ENCODE results near the gene TERT. TPM values are rescaled to one million over a fixed set of nuclear protein-coding genes. Genes with fewer than 3 reads are reported as not detected.

TERT gene
- total RNA-seq, 2 experiments from 2014 or later = 2.1 to 2.2 TPM

- CTCF ChIA-PET = no interaction called here
- H3K27me3 Mint-ChIP-seq = no peaks in the 10 kb centered on the region
Observed at GRCh38 chr5:1220831-1221230, 74.0 kb downstream of the TERT start.

DNA sequence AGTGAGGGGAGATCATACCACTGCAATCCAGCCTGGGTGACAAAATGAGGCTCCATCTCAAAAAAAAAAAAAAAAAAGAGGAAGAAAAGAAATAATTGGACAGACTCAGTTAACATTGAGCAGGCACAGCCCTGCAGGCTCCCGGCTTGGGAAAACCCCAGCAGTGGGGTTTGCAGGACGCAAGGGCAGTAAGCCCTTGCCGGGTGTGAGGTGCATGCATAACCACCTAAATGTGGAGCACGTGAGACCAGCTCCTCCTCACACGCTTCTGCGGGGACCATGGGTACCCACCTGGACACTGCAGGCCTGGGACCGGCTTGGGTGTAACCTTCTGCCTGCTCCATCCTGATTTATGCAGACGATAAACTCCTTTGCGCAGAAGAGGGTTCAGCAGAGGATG lies 74.5 kb downstream of the TERT start:
- CTCF ChIA-PET = no interaction called here

More at GRCh38 chr5:1220831-1221230, 74.0 kb downstream of the TERT start:
- POLR2A ChIA-PET = no interaction called here
- H3K4me1 Mint-ChIP-seq = no peaks in the 10 kb centered on the region
- no peaks in the 10 kb centered on the region for H3K36me3 Mint-ChIP-seq (ENCODE audit: low read depth)
- no peak overlapping the region for H3K4me3 Mint-ChIP-seq
- DNase-seq = no peak
- H3K27ac Mint-ChIP-seq = no peak overlapping the region
- peaks cover 9% of the 10 kb centered on the region for H3K9me3 Mint-ChIP-seq

GRCh38 chr5:1219768-1220100 lies 75.1 kb downstream of the TERT start:
- no peaks in the 10 kb centered on the region for H3K27me3 Mint-ChIP-seq
- no peak overlapping the region for H3K27ac Mint-ChIP-seq
- DNase-seq = no peak
- H3K4me1 Mint-ChIP-seq = no peaks in the 10 kb centered on the region
- CTCF ChIA-PET = no interaction called here
- H3K4me3 Mint-ChIP-seq = no peak overlapping the region
- H3K36me3 Mint-ChIP-seq (ENCODE audit: low read depth) = no peaks in the 10 kb centered on the region
- peaks cover 9% of the 10 kb centered on the region for H3K9me3 Mint-ChIP-seq
- POLR2A ChIA-PET = no interaction called here

More for the DNA sequence above, 74.5 kb downstream of the TERT start:
- Mint-ChIP-seq H3K36me3 (ENCODE audit: low read depth) (no peaks in the 10 kb centered on the region), H3K4me3 (no peak overlapping the region), H3K4me1 (no peaks in the 10 kb centered on the region), H3K9me3 (peaks cover 9% of the 10 kb centered on the region), H3K27me3 (no peaks in the 10 kb centered on the region), H3K27ac (no peak overlapping the region)
- POLR2A ChIA-PET = no interaction called here
- no peak for DNase-seq

- H3K4me1 Mint-ChIP-seq = no peaks in the 10 kb centered on the region
- ChIA-PET CTCF (no interaction called here), POLR2A (no interaction called here)
- DNase-seq = no peak
- H3K36me3 Mint-ChIP-seq (ENCODE audit: low read depth) = no peaks in the 10 kb centered on the region
- H3K27me3 Mint-ChIP-seq = no peaks in the 10 kb centered on the region
- no peak overlapping the region for H3K4me3 Mint-ChIP-seq
- H3K9me3 Mint-ChIP-seq = peaks cover 9% of the 10 kb centered on the region
- H3K27ac Mint-ChIP-seq = no peak overlapping the region
Observed at GRCh38 chr5:1219098-1219767, 75.6 kb downstream of the TERT start.

DNA sequence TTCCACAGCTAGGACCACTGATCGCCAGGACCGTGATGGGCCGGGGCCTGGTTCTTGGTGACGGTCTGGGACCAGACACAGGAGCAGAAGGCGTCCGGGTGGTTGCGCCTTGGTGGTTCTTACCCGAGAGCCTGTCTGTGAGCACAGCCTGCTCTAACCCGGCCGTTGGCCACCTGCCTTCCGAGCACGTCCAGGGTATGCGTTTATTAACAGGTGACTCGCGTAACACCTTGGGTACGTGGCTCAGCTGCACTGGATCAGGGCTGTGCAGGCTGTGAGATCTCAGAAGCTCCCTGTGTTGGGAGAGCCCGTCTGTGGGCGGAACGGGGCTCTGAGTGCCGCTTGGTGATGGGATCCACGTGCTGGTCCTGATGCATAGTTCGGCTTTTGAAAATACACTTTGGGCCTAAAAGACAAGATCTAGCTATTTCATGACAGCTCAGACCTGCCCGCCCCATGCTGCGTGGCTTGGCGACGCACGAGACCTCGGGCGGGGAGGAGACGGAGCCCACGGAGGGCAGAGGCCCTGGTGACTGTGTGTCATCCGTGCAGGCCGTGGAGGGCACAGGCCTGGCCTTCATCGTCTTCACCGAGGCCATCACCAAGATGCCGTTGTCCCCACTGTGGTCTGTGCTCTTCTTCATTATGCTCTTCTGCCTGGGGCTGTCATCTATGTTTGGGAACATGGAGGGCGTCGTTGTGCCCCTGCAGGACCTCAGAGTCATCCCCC lies 76.4 kb downstream of the TERT start:
- DNase-seq = no peak

DNA sequence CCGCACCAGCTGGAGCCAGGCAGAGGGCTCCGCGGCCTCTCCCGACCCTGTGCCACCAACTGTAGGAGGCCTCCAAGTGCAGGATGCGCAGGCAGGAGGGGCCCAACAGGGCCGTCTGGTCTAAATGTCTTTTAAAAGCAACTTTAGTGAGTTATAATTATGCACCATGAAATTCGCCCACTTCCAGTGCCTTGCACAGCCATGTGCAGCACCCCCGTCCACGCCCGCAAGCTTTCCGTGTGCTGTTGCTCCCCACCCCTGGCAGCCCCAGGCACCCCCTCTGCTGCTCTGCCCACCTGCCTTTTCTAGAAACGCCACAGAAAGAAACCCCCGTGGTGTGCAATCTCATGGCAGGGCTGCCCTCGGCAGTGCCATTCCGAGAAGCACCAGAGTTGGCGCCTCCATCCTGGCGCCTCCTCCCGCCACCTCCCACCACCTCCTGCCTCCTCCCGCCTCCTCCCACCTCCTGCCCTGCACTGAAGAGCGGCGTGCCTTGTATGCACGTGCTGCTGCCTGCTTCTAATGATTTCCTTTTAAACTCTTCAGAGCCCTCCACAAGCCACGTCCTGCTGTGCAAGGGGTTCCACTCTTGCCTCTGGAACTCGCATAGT lies 77.2 kb downstream of the TERT start:
- ChIA-PET CTCF (no interaction called here), POLR2A (no interaction called here)
- Mint-ChIP-seq H3K27me3 (no peaks in the 10 kb centered on the region), H3K9me3 (peaks cover 9% of the 10 kb centered on the region), H3K4me3 (no peak overlapping the region), H3K36me3 (ENCODE audit: low read depth) (no peaks in the 10 kb centered on the region), H3K27ac (no peak overlapping the region), H3K4me1 (no peaks in the 10 kb centered on the region)
- DNase-seq = no peak

More for the DNA sequence above, 76.4 kb downstream of the TERT start:
- H3K36me3 Mint-ChIP-seq (ENCODE audit: low read depth) = no peaks in the 10 kb centered on the region
- ChIA-PET CTCF (no interaction called here), POLR2A (no interaction called here)
- peaks cover 9% of the 10 kb centered on the region for H3K9me3 Mint-ChIP-seq
- H3K4me1 Mint-ChIP-seq = no peaks in the 10 kb centered on the region
- H3K27me3 Mint-ChIP-seq = no peaks in the 10 kb centered on the region
- no peak overlapping the region for H3K27ac Mint-ChIP-seq
- H3K4me3 Mint-ChIP-seq = no peak overlapping the region

DNA sequence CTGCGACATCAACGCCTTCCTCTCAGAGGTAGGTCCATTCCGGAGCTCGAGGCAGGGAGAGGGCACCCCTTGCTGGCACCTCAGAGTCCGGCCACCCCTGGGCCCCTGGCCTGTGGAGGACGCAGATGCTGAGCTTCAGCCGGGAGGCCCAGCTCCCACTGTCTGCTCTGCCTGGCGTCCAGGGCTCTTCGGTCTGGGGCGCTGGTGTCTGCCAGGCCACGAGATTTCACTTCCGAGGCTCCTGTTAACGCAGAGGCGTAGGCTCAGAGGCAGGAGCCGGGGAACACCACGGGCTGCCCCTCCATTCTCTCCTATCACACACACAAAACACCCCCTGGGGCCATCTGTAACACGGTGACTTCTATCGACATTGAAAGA lies 78.0 kb downstream of the TERT start:
- Mint-ChIP-seq H3K9me3 (peaks cover 2% of the 10 kb centered on the region), H3K4me3 (no peak overlapping the region), H3K27me3 (no peaks in the 10 kb centered on the region), H3K36me3 (ENCODE audit: low read depth) (no peaks in the 10 kb centered on the region), H3K4me1 (no peaks in the 10 kb centered on the region), H3K27ac (no peak overlapping the region)
- no peak for DNase-seq
- POLR2A ChIA-PET = no interaction called here
- CTCF ChIA-PET = no interaction called here

GRCh38 chr5:1216211-1216917 lies 78.5 kb downstream of the TERT start:
- ChIA-PET CTCF (no interaction called here), POLR2A (no interaction called here)
- H3K36me3 Mint-ChIP-seq (ENCODE audit: low read depth) = no peaks in the 10 kb centered on the region
- H3K4me3 Mint-ChIP-seq = no peak overlapping the region
- H3K27me3 Mint-ChIP-seq = no peaks in the 10 kb centered on the region
- H3K4me1 Mint-ChIP-seq = no peaks in the 10 kb centered on the region
- DNase-seq = no peak
- no peaks in the 10 kb centered on the region for H3K9me3 Mint-ChIP-seq
- no peak overlapping the region for H3K27ac Mint-ChIP-seq

DNA sequence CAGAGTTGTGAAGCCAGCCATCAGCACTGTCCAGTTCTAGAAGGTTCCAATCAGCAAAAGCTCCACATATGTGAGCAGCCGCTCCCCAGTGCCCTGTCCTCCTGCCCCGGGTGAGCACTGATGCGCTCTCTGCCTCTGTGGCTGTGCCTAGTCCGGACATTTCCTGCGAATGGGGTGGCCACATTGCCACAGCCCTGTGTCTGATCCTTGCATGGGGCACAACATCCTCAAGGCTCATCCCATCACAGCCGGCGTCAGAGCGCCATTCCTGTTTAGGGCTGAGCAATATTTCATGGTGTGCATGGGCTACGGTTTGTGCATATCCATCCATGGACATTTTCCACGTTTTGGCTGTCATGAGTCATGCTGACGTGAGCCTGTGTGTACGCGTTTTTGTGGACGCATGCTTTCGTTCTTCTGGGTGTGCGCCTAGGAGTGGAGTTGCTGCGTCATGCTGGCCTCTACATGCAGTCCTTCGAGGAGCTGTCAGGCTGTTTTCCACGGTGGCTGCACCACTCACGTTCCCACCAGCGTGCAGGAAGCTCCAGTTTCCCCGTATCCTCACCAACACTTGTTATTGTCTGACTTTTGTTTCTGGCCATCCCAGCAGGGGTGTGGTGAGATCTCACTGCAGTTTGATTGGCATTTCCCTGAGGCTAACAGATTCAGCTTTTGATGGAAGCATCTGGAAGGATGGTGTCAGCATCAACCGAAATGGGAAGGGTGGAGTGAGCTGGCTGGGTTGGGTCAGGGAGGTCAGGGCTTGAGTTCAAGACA lies 79.4 kb downstream of the TERT start:
- POLR2A ChIA-PET = no interaction called here
- Mint-ChIP-seq H3K4me3 (no peak overlapping the region), H3K36me3 (ENCODE audit: low read depth) (no peaks in the 10 kb centered on the region), H3K4me1 (no peaks in the 10 kb centered on the region), H3K27me3 (no peaks in the 10 kb centered on the region), H3K9me3 (no peaks in the 10 kb centered on the region), H3K27ac (no peak overlapping the region)
- DNase-seq = no peak
- CTCF ChIA-PET = no interaction called here

DNA sequence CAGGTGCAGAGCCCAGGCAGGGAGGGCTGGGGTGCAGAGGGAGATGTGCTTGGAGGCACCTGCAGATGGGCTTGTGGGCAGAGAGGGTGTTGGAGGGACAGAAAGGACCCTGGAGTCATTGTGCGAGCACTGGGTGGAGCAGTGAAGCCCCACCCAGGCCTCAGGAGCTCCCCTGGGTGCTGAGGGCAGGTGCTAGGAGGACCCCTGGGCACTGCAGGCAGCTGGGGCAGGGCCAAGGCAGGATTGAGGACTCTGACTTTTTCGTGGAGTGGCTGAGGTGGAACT lies 80.0 kb downstream of the TERT start:
- DNase-seq = no peak
- CTCF ChIA-PET = no interaction called here
- H3K9me3 Mint-ChIP-seq = no peaks in the 10 kb centered on the region
- POLR2A ChIA-PET = no interaction called here
- H3K36me3 Mint-ChIP-seq (ENCODE audit: low read depth) = no peaks in the 10 kb centered on the region
- no peak overlapping the region for H3K4me3 Mint-ChIP-seq
- no peaks in the 10 kb centered on the region for H3K4me1 Mint-ChIP-seq
- H3K27ac Mint-ChIP-seq = no peak overlapping the region
- no peaks in the 10 kb centered on the region for H3K27me3 Mint-ChIP-seq

- Mint-ChIP-seq H3K27me3 (no peaks in the 10 kb centered on the region), H3K36me3 (ENCODE audit: low read depth) (no peaks in the 10 kb centered on the region), H3K4me1 (no peaks in the 10 kb centered on the region), H3K27ac (no peak overlapping the region), H3K4me3 (no peak overlapping the region), H3K9me3 (no peaks in the 10 kb centered on the region)
- DNase-seq = no peak
- ChIA-PET POLR2A (no interaction called here), CTCF (no interaction called here)
Observed at GRCh38 chr5:1214163-1214935, 80.5 kb downstream of the TERT start.

GRCh38 chr5:1213508-1214162 lies 81.2 kb downstream of the TERT start:
- H3K36me3 Mint-ChIP-seq (ENCODE audit: low read depth) = no peaks in the 10 kb centered on the region
- POLR2A ChIA-PET = no interaction called here
- no peak for DNase-seq

More at GRCh38 chr5:1213508-1214162, 81.2 kb downstream of the TERT start:
- no peak overlapping the region for H3K27ac Mint-ChIP-seq
- no peaks in the 10 kb centered on the region for H3K4me1 Mint-ChIP-seq
- no peaks in the 10 kb centered on the region for H3K27me3 Mint-ChIP-seq
- CTCF ChIA-PET = no interaction called here
- no peaks in the 10 kb centered on the region for H3K9me3 Mint-ChIP-seq
- H3K4me3 Mint-ChIP-seq = no peak overlapping the region

Data from activated CD4-positive, alpha-beta memory T cell treated with anti-CD3 and anti-CD28 coated beads, Interleukin-2, amount 10 ng/mL, durations not matched to agents 7 days and 5 days (primary cell).